Left lung (tissue), 10 donors: Measurements from ENCODE around the gene PRDM10. TPM values are rescaled to one million over a fixed set of nuclear protein-coding genes. Genes with fewer than 3 reads are reported as not detected.

Source experiments
- ATAC-seq: fragments of 200-7000 bp; cut with Tn5 transposase; one replicate; pipeline ENCODE4 v1.9.1; 2020; ENCODE audit warnings: moderate library complexity
- DNase-seq, 4 donors: peaks; one replicate each; pipeline ENCODE4 v3.0.0-alpha.2; 2013 to 2020
- H3K27ac ChIP-seq, 2 donors: fragments of 200-600 bp; sonication (generic) in 1 of 2; one replicate each; pipeline versions ENCODE4 v1.5.0 to v1.8.0; 2020 to 2021
- H3K27me3 ChIP-seq, 2 donors: fragments of 200-600 bp; sonication (generic) in 1 of 2; one replicate each; pipeline versions ENCODE4 v1.5.0 to v1.8.0; 2020 to 2021
- H3K36me3 ChIP-seq, 2 donors: fragments of 200-600 bp; sonication (generic) in 1 of 2; one replicate each; pipeline versions ENCODE4 v1.5.0 to v1.8.0; 2020 to 2021
- H3K4me1 ChIP-seq, 2 donors: fragments of 200-600 bp; one replicate each; pipeline ENCODE4 v1.8.0; 2021
- H3K4me3 ChIP-seq, 2 donors: fragments of 200-600 bp; sonication (generic) in 1 of 2; one replicate each; pipeline versions ENCODE4 v1.5.0 to v1.8.0; 2020 to 2021; ENCODE audit warnings: mild to moderate bottlenecking in 1 of 2
- H3K9me3 ChIP-seq, 2 donors: fragments of 200-600 bp; sonication (generic) in 1 of 2; one replicate each; pipeline versions ENCODE4 v1.5.0 to v1.8.0; 2020 to 2021
- intact Hi-C, 2 donors: fragments of 100-400 bp; cut with DNase I; formaldehyde crosslinking; loops; one replicate each; pipeline versions ENCODE4 v1.11.2 to v1.14.2; 2022
- polyA plus RNA-seq, 6 donors: library from polyadenylated mRNA; unstranded; fragments of 120-200 nt; gene quantifications; one replicate each; pipeline ENCODE4 v1.2.1, GENCODE V29; 2013; ENCODE audit not compliant: insufficient read length in 6 of 6
- total RNA-seq, 2 donors: library from RNA; stranded (reverse); fragmentation: NEBNext Ultra II Directional; extraction: Animal tissue kit (Norgen Biotek cat#: 25700); gene quantifications; one replicate each; pipeline ENCODE4 v1.2.1, GENCODE V29; 2021
- TF ChIP-seq, protein P1 (sequence below), 2 donors: fragments of 200-600 bp; sonication (generic) in 1 of 2; IDR thresholded peaks; one replicate each; pipeline versions ENCODE4 v1.5.0 to v1.8.0; 2021; ENCODE audit warnings: antibody characterized with exemption in 2 of 2
- donor health status: DM: no; HTN: yes; CAD: no.
- donor health status: DM: no; HTN: no; CAD: no.

PRDM10 gene
- total and polyA plus RNA-seq, 8 donors, result 8.0 to 15.9 (median 10.6) TPM

DNA sequence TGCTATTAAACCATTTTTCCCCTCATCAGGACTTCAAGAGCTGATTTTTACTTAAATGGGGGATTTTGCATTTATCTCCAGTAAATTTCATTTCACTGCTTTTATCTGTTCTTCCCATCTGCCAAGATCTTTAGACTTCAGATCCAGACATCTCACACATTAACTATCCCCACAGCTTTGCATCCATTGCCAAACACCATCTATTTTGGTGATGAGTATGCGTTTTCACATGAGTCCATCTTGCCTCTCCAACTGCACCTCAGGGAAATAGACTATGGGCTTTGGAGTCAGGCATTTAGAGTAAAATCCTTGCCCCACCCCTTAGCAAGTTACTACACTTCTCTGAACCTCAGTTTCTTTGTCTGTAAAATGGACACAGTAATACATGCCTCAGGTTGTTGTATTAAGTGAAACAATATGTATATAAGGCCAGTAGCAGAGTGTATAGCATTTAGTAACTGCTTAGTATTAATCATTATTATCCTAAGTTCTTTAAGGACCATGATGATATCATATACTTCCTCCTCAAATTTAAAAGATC is 53.6 kb downstream of the PRDM10 start:
- DNase-seq (no peak), ATAC-seq (no peak)
- Histone ChIP-seq H3K4me3 (no peak overlapping the region), H3K9me3 (no peaks in the 10 kb centered on the region), H3K27ac (no peak overlapping the region), H3K27me3 (no peaks in the 10 kb centered on the region), H3K4me1 (peaks cover 0 to 26% of the 10 kb centered on the region in 2 donors), H3K36me3 (peaks cover 0 to 32% of the 10 kb centered on the region in 2 donors)
- intact Hi-C loops, result no loop called here
- TF ChIP-seq, protein P1, sequence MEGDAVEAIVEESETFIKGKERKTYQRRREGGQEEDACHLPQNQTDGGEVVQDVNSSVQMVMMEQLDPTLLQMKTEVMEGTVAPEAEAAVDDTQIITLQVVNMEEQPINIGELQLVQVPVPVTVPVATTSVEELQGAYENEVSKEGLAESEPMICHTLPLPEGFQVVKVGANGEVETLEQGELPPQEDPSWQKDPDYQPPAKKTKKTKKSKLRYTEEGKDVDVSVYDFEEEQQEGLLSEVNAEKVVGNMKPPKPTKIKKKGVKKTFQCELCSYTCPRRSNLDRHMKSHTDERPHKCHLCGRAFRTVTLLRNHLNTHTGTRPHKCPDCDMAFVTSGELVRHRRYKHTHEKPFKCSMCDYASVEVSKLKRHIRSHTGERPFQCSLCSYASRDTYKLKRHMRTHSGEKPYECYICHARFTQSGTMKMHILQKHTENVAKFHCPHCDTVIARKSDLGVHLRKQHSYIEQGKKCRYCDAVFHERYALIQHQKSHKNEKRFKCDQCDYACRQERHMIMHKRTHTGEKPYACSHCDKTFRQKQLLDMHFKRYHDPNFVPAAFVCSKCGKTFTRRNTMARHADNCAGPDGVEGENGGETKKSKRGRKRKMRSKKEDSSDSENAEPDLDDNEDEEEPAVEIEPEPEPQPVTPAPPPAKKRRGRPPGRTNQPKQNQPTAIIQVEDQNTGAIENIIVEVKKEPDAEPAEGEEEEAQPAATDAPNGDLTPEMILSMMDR (IDR thresholded peaks at IDR 0.05), result no peak

DNA sequence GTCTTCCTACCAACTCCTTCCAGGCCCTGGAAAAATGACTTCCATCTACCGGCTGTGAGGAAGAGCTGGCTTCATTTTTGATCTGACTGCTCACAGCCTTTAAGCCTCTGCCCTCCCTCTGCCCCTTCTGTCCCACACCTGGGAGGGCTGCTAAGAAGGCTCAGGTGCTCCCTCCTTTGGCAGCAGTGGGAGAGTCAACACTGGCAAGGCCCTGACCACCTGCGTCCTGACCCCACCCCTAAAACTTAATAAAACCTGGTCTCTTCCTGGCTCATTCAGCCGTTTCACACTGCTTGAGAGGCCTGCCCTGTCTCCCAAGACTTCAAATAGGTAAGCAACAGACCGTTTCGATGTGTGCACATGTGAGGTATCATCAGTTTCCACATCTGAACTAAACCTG is 55.2 kb downstream of the PRDM10 start:
- H3K4me1 ChIP-seq, result peaks cover 0 to 26% of the 10 kb centered on the region in 2 donors
- intact Hi-C loops, result no loop called here
- TF ChIP-seq, protein P1 (IDR thresholded peaks at IDR 0.05), result no peak
- H3K27ac ChIP-seq, result no peak overlapping the region
- no peak overlapping the region for H3K4me3 ChIP-seq
- H3K27me3 ChIP-seq, result no peaks in the 10 kb centered on the region
- no peak for DNase-seq
- H3K9me3 ChIP-seq, result no peaks in the 10 kb centered on the region
- peaks cover 0 to 43% of the 10 kb centered on the region in 2 donors for H3K36me3 ChIP-seq
- ATAC-seq, result no peak

DNA sequence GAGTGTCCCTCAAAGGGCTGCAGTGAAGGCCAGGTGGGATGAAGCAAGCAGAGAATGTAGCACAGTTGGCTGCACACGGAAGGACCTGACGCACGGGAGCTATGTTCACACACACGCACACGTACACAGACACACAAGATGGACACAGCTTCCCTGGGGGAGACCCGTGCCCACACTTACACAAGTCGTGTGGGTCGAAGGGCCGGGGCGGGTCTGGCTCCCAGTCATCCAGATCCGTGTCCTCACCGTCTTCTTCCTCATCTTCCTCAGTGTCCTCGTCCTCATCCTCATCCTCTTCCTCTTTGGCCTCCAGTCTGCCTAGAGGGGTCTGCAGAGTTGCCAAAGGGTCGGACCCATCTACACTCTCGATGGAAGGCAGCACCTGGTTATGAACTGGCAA is 55.7 kb downstream of the PRDM10 start:
- peaks cover 0 to 26% of the 10 kb centered on the region in 2 donors for H3K4me1 ChIP-seq
- DNase-seq (no peak), ATAC-seq (no peak)
- H3K4me3 ChIP-seq, result no peak overlapping the region
- H3K36me3 ChIP-seq, result peaks cover 0 to 47% of the 10 kb centered on the region in 2 donors
- no peak overlapping the region for H3K27ac ChIP-seq
- H3K9me3 ChIP-seq, result no peaks in the 10 kb centered on the region
- H3K27me3 ChIP-seq, result no peaks in the 10 kb centered on the region
- intact Hi-C loops, result no loop called here
- TF ChIP-seq, protein P1 (IDR thresholded peaks at IDR 0.05), result no peak

DNA sequence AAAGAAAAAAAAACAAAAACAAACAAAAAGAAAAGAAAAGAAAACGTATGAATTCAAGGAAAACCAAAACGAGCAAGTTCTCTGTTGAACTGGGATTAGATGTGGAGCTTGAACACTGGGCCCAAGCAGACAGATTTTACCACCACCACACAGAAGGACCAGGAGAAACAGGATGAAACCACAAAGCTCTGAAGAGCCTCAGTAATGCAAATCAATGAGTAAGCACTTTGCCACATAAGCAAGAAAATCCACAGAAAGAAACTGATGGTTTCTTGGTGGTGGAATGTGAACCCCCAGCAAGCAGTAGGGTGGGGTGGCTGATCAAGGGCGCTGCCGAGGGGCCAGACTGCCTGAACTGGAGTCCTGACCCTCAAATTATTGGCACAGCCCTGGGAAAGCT is 56.4 kb downstream of the PRDM10 start:
- no peak overlapping the region for H3K27ac ChIP-seq
- H3K9me3 ChIP-seq, result no peaks in the 10 kb centered on the region
- H3K36me3 ChIP-seq, result peaks cover 0 to 50% of the 10 kb centered on the region in 2 donors
- intact Hi-C loops, result no loop called here
- DNase-seq (no peak), ATAC-seq (no peak)
- no peak overlapping the region for H3K4me3 ChIP-seq
- TF ChIP-seq, protein P1 (IDR thresholded peaks at IDR 0.05), result no peak
- no peaks in the 10 kb centered on the region for H3K27me3 ChIP-seq
- H3K4me1 ChIP-seq, result peaks cover 0 to 23% of the 10 kb centered on the region in 2 donors

DNA sequence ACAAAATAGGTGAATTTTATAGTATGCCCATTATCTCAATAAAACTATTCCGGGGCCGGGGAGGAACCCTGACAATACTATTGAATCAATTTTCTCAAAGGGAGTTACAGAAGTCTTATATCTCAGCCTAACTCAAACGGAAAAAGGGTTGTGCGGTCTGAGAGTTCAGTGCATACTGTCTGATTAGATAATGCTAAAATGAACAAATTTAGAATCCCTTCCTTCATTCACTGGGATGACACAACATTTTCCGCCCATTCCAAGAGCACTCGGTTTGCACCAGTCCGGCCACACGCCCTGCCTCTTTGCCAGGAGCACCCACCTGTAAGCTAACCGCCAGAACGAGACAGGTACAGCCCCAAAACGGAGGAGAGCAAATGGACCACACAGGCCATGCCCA is 57.3 kb downstream of the PRDM10 start:
- intact Hi-C loops, result no loop called here
- ATAC-seq, result no peak
- no peaks in the 10 kb centered on the region for H3K27me3 ChIP-seq

More for the DNA sequence above, 57.3 kb downstream of the PRDM10 start:
- Histone ChIP-seq H3K4me3 (no peak overlapping the region), H3K4me1 (peaks cover 0 to 14% of the 10 kb centered on the region in 2 donors), H3K27ac (no peak overlapping the region), H3K9me3 (no peaks in the 10 kb centered on the region), H3K36me3 (peaks cover 0 to 50% of the 10 kb centered on the region in 2 donors)
- TF ChIP-seq, protein P1 (IDR thresholded peaks at IDR 0.05), result no peak
- DNase-seq, result no peak
